ENCODE results near the gene CPLANE2.
A peak's percentile ranks its signal among the peaks of the same experiment; 100 is the strongest.
"Not testable (repeated sequence)": the region's sequence is repeated elsewhere in the genome, so short reads cannot be mapped to it uniquely, and the experiment has no call there.

Gene CPLANE2

GRCh38 chr1:16248603-16249516 is 11.9 kb upstream of the CPLANE2 start:
- DNase-seq = no peak

- no peak for DNase-seq
Observed at GRCh38 chr1:16248007-16248436, 11.0 kb upstream of the CPLANE2 start.

- DNase-seq = no peak
Observed at GRCh38 chr1:16247441-16247840, 10.5 kb upstream of the CPLANE2 start.

- DNase-seq = no peak
Observed at GRCh38 chr1:16246961-16247360, 10.0 kb upstream of the CPLANE2 start.

GRCh38 chr1:16246239-16246638 is 9.3 kb upstream of the CPLANE2 start:
- DNase-seq = not testable (repeated sequence)

GRCh38 chr1:16245476-16246196 is 8.7 kb upstream of the CPLANE2 start:
- DNase-seq = no peak

GRCh38 chr1:16244650-16245285 is 7.8 kb upstream of the CPLANE2 start:
- no peak for DNase-seq

- DNase-seq = peak; percentile 65 to 71
Observed at GRCh38 chr1:16243936-16244649, 7.1 kb upstream of the CPLANE2 start.

GRCh38 chr1:16243215-16243610 is 6.2 kb upstream of the CPLANE2 start:
- DNase-seq = no peak

- DNase-seq = no peak
Observed at GRCh38 chr1:16242556-16243214, 5.7 kb upstream of the CPLANE2 start.

- no peak for DNase-seq
Observed at GRCh38 chr1:16241221-16241708, 4.3 kb upstream of the CPLANE2 start.

- DNase-seq = no peak
Observed at GRCh38 chr1:16239972-16240491, 3.0 kb upstream of the CPLANE2 start.

- DNase-seq = no peak
Observed at GRCh38 chr1:16237343-16237830, 404 bp upstream of the CPLANE2 start.

- peak; percentile 22 to 56 for DNase-seq
Observed at GRCh38 chr1:16235944-16236510, 956 bp downstream of the CPLANE2 start.

- DNase-seq = no peak
Observed at GRCh38 chr1:16235347-16235746, 1.6 kb downstream of the CPLANE2 start.

GRCh38 chr1:16233431-16233830 is 3.6 kb downstream of the CPLANE2 start:
- no peak for DNase-seq

GRCh38 chr1:16232316-16232710 is 4.7 kb downstream of the CPLANE2 start:
- no peak for DNase-seq

GRCh38 chr1:16231331-16232315 is 5.4 kb downstream of the CPLANE2 start:
- no peak for DNase-seq

GRCh38 chr1:16230744-16231143 is 6.2 kb downstream of the CPLANE2 start:
- DNase-seq = no peak

All from stimulated activated CD4-positive, alpha-beta T cell treated with anti-CD3 and anti-CD28 coated beads, Interleukin-4, amount 100 ng/mL, for 4 hours (primary cell).